GM18867 (cell line): ENCODE results near the gene TMEM107.
"Not testable (repeated sequence)": the region's sequence is repeated elsewhere in the genome, so short reads cannot be mapped to it uniquely, and the experiment has no call there.

ENCODE experiments used
- ATAC-seq: cut with Tn5 transposase; IDR thresholded peaks from one replicate; pipeline ENCODE4 v1.9.1; 2021; ENCODE audit warnings: mild to moderate bottlenecking, moderate library complexity; ENCODE audit not compliant: unreplicated experiment

Gene TMEM107

GRCh38 chr17:8176197-8176940 lies at the start of gene TMEM107:
TMEM107 (minus strand) TSS chr17:8176380; CDS start chr17:8176286, 94 bp downstream.
- peak; percentile 41 for ATAC-seq

DNA sequence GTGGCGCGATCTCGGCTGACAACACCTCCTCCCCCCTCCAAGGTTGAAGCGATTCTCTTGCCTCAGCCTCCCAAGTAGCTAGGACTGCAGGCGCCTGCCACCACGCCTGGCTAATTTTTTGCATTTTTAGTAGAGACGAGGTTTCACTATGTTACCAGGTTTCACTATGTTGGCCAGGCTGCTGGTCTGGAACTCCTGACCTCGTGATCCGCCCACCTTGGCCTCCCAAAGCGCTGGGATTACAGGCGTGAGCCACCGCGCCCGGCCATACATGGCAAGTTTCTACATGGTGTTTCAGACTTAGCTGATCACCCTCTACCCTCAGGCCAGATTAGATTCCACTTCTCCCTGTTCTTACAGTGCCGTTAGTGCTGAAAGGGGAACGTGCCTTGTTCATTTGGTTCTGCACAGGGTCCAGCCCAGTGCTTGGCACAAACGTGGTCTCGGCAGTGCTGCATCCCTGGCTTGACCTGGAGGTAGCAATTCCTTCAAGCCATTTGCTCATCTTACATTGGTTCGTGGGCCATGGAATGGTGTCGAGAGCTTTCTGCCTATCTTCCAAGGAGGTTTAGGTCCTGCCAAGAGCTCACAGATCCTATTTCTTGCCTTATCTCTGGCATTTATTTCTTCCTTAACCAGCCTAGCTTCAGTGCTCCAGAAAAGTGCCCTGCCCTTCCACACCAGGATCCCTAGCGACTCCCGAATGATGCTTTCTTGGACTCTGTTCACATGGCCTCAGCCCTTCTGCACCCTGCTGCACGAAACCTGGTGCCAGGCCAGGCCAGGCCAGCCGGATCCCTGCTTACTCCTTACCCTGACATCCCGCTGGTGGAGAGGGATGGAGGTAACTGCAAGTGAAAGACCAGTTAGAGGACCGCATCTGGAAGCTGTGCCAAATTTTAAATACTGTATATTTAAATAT lies 49.0 kb upstream of the TMEM107 start:
- no peak for ATAC-seq

DNA sequence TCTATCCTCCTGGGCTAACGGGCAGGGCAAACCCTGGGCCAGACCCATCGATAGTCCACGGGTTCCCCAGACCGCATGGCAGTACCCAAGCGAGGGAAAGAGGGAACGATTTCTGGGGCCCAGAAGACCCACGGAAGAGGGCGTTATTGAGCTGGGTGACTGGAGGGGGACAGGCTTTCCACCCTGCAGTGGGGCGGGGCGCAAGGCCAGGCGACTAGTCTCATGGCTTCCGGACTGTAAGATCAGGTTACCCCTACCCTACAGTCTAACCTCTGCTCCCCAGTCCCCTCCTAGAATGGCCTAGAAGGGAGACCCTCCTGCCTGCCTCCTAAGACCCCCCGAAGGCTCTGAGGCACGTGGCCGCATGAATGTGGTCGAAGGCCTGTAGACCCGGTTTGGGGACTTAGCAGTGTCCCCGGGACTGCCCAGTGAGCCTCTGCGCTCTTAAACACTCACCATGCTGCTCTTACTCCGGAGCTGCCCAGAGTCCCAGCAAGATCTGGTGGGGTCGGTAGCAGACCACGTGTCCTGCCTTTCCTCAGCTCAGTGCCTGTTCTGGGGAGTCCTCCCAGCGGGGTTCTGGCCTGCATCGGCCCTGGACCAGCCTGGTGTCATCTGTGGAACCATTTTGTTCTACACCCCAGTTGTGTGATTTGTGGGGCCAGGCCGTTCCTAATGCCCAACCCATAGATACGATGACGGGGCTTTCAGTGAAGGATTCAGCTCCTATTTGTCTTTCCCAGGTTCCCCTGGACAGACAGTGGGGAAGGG lies 47.4 kb upstream of the TMEM107 start:
- ATAC-seq = peak; percentile 8

DNA sequence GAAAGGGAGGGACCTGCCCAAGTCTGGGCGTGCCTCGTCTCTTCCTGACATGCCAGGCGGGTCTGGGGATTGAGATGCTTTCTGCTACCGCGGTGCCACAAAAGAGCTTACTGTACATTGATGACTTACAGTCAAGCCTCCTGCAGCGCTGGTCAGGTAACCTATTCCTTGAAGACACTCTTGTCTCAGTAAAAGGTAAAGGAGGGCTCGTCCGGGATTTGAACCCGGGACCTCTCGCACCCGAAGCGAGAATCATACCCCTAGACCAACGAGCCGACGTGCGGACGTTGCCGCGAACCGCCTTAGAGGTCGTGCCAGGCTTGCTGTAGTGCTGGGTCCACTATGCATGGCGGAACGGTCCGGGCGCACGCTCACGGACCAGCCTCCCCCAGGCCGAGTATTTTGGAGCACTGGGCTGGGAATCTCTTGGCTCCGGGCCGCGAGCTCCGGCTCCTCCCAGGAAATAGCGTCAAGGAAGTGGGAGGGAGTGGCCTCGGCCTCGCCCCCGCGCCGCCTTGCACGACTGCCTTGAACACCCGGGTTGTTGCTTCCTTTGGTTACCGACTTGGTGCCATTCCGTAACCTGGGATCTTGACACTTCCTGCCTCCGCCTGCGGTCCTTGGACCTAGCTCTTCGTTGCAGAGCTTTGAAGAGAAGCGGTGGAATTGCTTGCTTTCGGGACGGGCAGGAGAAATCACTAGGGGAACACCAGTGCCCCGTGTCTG lies 46.6 kb upstream of the TMEM107 start:
- peak; percentile 34 for ATAC-seq

- peak; percentile 25 for ATAC-seq
Measured at GRCh38 chr17:8222380-8222629, 46.1 kb upstream of the TMEM107 start.

DNA sequence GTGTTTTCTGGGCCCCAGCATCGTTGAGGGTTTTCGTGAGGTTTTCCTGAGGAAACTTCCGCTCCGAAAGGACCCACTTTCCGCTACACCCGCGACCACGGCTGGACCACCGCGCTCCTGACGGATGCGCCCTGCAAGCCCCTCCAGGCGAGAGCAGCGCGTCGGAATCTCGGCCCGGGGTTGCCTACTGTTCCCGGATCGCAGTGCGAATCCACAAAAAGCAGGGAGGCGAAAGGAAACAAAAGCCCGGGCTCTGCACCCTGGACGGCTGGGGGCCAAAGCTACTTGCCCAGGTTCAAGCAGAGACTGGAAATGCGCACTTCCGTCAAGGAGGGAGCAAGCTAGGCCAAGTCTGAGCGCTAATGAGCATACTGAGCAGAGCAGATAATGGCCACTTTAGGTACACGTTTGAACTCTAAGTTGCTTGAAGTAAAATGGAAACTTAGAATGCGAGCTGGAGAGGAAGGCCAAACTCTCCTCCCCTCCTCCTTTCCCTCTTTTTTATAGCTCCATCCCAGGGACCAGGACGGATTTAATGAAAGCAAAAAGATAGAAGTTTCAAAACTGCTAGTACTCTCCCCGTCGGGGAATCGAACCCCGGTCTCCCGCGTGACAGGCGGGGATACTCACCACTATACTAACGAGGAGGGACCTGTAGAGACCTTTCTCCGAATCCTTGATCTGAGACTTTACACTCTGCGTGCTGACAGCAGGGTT lies 45.6 kb upstream of the TMEM107 start:
- peak; percentile 39 for ATAC-seq

- ATAC-seq = no peak
Measured at GRCh38 chr17:8220783-8221662, 44.8 kb upstream of the TMEM107 start.

DNA sequence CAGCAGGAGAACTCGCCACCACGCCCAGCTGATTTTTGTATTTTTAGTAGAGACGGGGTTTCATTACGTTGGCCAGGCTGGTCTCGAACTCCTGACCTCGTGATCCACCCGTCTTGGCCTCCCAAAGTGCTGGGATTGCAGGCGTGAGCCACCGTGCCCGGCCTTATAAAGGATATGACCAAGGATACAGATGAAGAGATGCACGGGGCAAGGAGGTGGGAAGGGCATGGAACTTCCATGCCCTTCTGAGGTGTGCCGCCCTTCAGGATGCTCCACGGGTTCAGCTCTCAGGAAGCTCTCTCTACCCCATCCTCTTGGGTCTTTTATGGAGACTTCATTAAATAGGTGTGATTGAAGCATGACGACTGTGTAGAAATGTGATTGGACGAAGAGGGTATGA lies 37.8 kb upstream of the TMEM107 start:
- ATAC-seq = not testable (repeated sequence)

DNA sequence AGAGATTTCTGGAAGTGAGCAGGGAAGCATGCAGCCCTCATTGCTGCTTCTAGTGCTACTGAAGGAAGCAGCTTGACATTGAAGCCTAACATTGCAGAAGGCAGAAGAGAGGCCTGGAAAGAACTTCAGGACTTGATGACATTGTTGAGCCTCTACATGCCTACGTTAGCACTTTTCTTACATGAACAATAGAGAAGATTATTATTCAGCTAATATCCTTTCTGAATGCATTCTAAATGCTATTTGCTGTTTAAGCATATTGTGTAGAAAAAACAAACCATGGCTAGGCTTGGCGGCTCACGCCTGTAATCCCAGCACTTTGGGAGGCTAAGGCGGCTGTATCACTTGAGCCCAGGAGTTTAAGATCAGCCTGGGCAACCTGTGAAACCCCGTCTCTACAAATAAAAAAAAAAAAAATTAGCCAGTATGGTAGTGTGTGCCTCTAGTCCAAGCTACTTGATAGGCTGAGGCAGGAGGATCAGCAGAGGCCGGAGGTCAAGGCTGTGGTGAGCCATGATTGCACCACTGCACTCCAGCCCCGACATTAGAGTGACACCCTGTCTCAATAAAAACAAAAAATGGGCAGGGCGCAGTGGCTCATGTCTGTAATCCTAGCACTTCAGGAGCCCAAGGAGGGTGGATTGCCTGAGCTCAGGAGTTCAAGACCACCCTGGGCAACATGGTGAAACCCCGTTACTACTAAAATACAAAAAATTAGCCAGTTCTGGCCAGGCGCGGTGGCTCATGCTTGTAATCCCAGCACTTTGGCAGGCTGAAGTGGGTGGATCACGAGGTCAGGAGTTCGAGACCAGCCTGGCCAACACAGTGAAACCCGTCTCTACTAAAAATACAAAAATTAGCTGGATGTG lies 36.4 kb upstream of the TMEM107 start:
- no peak for ATAC-seq

DNA sequence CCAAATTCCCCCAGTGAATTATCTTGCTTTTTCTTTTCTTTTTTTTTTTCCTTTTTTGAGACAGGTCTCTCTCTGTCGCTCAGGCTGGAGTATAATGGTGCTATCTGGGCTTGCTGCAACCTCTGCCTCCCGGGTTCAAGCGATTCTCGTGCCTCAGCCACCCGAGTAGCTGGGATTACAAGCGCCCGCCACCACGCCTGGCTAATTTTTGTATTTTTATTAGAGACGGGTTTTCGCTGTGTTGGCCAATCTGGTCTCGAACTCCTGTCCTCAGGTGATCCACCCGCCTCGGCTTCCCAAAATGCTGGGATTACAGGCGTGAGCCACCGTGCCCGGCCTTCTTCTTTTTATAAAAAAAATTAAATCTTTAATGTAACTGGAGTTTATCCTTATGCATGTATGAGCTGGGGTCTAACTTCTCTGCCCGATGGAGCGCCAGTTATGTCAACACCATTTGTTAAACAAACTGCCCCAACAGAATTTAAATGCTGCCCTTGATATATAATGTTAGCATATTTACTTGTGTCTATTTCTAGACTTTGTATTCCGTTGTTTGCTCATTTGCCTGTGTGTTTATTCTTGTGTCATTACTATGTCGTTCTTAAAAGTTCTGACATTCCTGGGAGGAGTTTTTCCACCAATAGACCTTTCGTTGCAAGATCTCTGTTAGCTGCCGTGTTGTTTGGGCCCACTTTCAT lies 34.7 kb upstream of the TMEM107 start:
- ATAC-seq = no peak

- ATAC-seq = peak; percentile 81
Measured at GRCh38 chr17:8209907-8210760, 34.0 kb upstream of the TMEM107 start, which contains the start of gene AURKB. AURKB (minus strand) TSS chr17:8210575; CDS start chr17:8210224, 351 bp downstream.

- ATAC-seq = no peak
Measured at GRCh38 chr17:8206536-8206935, 30.4 kb upstream of the TMEM107 start.

DNA sequence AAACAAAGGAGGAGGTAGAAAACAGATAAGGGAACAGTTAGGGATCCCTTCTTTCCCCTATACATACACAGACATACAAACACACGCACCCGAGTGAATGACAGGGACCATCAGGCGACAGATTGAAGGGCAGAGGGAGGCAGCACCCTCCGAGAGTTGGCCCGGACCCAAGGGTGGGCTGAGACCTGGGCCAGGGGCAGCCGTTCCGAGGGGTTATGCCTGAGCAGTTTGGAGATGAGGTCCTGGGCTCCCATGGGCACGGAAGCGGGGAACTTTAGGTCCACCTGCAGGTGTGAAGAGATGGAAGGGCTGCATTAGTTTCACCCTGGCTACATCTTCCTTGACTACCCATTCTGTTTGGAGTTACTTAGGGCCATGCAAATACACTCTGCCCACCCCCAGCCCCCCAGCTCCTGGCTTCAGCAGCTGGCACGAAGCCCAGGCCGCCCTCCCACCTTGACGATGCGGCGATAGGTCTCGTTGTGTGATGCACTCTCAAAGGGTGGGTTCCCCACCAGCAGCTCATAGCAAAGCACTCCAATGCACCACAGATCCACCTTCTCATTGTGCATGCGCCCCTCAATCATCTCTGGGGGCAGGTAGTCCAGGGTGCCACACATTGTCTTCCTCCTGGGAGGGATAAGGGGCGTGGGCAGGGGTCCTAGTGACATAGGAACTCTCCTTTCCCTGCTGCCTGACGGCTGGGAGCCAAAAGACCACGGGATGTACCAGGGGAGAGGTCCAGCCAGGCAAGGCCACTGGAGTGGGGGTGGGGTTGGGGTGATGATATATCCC lies 28.8 kb upstream of the TMEM107 start:
- no peak for ATAC-seq

GRCh38 chr17:8192070-8192815 lies 16.1 kb upstream of the TMEM107 start:
- ATAC-seq = no peak

- ATAC-seq = no peak
Measured at GRCh38 chr17:8190506-8190905, 14.3 kb upstream of the TMEM107 start.
